Activated CD8-positive, alpha-beta memory T cell treated with anti-CD3 and anti-CD28 coated beads for 1 hour (primary cell): ENCODE data around the gene ZNF664.
"Not testable (repeated sequence)": the region's sequence is repeated elsewhere in the genome, so short reads cannot be mapped to it uniquely, and the experiment has no call there.

Experiments
- DNase-seq, 2 donors: peaks; one replicate each; pipeline ENCODE4 v3.0.0-alpha.2; 2020; ENCODE audit warnings: low read depth in 1 of 2; ENCODE audit errors: extremely low read depth in 1 of 2

Gene ZNF664

GRCh38 chr12:123941000-123941399 is 32.0 kb upstream of the ZNF664 start:
- no peak for DNase-seq

- no peak for DNase-seq
Measured at GRCh38 chr12:123941624-123942237, 31.3 kb upstream of the ZNF664 start.

GRCh38 chr12:123942238-123942653 is 30.8 kb upstream of the ZNF664 start:
- DNase-seq: no peak

- no peak for DNase-seq
Measured at GRCh38 chr12:123942911-123943648, 29.9 kb upstream of the ZNF664 start.

GRCh38 chr12:123943816-123944215 is 29.2 kb upstream of the ZNF664 start:
- no peak for DNase-seq

GRCh38 chr12:123944696-123945095 is 28.3 kb upstream of the ZNF664 start:
- no peak for DNase-seq

GRCh38 chr12:123945287-123946151 is 27.5 kb upstream of the ZNF664 start:
- no peak for DNase-seq

- no peak for DNase-seq
Measured at GRCh38 chr12:123946152-123946515, 26.9 kb upstream of the ZNF664 start.

- not testable (repeated sequence) for DNase-seq
Measured at GRCh38 chr12:123946516-123947505, 26.2 kb upstream of the ZNF664 start.

- not testable (repeated sequence) for DNase-seq
Measured at GRCh38 chr12:123947531-123947930, 25.5 kb upstream of the ZNF664 start.

GRCh38 chr12:123948401-123948795 is 24.6 kb upstream of the ZNF664 start:
- no peak for DNase-seq

GRCh38 chr12:123948796-123949769 is 23.9 kb upstream of the ZNF664 start:
- DNase-seq: no peak

- no peak for DNase-seq
Measured at GRCh38 chr12:123949770-123950165, 23.2 kb upstream of the ZNF664 start.

- DNase-seq: no peak
Measured at GRCh38 chr12:123950476-123951349, 22.3 kb upstream of the ZNF664 start.

GRCh38 chr12:123951467-123951866 is 21.5 kb upstream of the ZNF664 start:
- no peak for DNase-seq

GRCh38 chr12:123952037-123952436 is 21.0 kb upstream of the ZNF664 start:
- DNase-seq: no peak

- DNase-seq: no peak
Measured at GRCh38 chr12:123954647-123955350, 18.2 kb upstream of the ZNF664 start.

- DNase-seq: no peak
Measured at GRCh38 chr12:123956249-123956648, 16.8 kb upstream of the ZNF664 start.
